IPS-20b (cell line): Measurements from ENCODE around the gene CLEC2L.

ENCODE experiments used
- H3K27ac ChIP-seq: one replicate; pipeline ENCODE4 v1.5.1; 2013; ENCODE audit warnings: low read length
- H3K27me3 ChIP-seq: 2 replicates; pipeline ENCODE4 v1.6.1; 2013; ENCODE audit warnings: mild to moderate bottlenecking, low read length, inconsistent platforms; ENCODE audit not compliant: insufficient read depth
- H3K36me3 ChIP-seq: 2 replicates; pipeline ENCODE4 v1.6.1; 2013; ENCODE audit warnings: low read depth, mild to moderate bottlenecking, inconsistent platforms, low read length, moderate library complexity; ENCODE audit not compliant: insufficient read depth
- H3K4me1 ChIP-seq: 2 replicates; pipeline ENCODE4 v1.6.1; 2013; ENCODE audit warnings: mild to moderate bottlenecking, control low read depth, inconsistent platforms, low read length, moderate library complexity; ENCODE audit not compliant: insufficient read depth
- H3K4me3 ChIP-seq: 2 replicates; pipeline ENCODE4 v1.5.1; 2013; ENCODE audit warnings: mild to moderate bottlenecking, low read length, inconsistent platforms
- H3K9ac ChIP-seq: 2 replicates; pipeline ENCODE4 v1.6.1; 2013; ENCODE audit warnings: low read depth, mild to moderate bottlenecking, inconsistent platforms, low read length, moderate library complexity
- H3K9me3 ChIP-seq: 2 replicates; pipeline ENCODE4 v1.6.1; 2013; ENCODE audit warnings: mild to moderate bottlenecking, low read depth, low read length, inconsistent platforms; ENCODE audit not compliant: insufficient read depth

CLEC2L gene

GRCh38 chr7:139523968-139524815 lies 707 bp downstream of the CLEC2L start:
- Histone ChIP-seq H3K27ac (no peak overlapping the region), H3K9ac (no peak overlapping the region), H3K9me3 (no peaks in the 10 kb centered on the region), H3K4me3 (peak overlapping the region; percentile 45; the same call in 1 of the 2 replicates), H3K27me3 (peaks cover 61% of the 10 kb centered on the region), H3K4me1 (no peaks in the 10 kb centered on the region), H3K36me3 (no peaks in the 10 kb centered on the region)

GRCh38 chr7:139525239-139525638 lies 1.8 kb downstream of the CLEC2L start:
- no peaks in the 10 kb centered on the region for H3K36me3 ChIP-seq
- H3K27me3 ChIP-seq, result peaks cover 61% of the 10 kb centered on the region
- no peak overlapping the region for H3K4me3 ChIP-seq
- H3K4me1 ChIP-seq, result no peaks in the 10 kb centered on the region
- no peaks in the 10 kb centered on the region for H3K9me3 ChIP-seq
- no peak overlapping the region for H3K9ac ChIP-seq
- no peak overlapping the region for H3K27ac ChIP-seq

DNA sequence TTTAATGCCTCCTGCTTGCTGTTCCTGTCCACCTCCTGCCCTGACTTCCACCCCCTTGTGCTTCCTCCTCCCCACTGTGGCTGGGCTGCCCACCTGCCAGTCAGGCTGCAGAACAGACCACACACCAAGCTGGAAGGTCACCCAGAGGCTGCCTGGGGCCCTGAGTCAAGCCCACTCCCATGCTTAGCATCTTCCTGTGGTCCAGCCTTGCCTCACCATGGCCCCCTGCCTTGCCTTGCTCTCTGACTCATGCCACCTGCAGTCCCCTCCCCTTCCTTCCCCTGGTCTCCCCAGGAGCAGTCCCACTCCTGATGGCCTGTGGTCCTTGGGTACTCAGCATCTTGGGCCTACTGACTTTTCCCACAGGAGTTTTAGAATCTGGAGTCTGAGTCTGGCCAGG lies 2.3 kb downstream of the CLEC2L start:
- no peak overlapping the region for H3K4me3 ChIP-seq
- no peak overlapping the region for H3K27ac ChIP-seq
- H3K9me3 ChIP-seq, result no peaks in the 10 kb centered on the region
- no peaks in the 10 kb centered on the region for H3K36me3 ChIP-seq
- no peaks in the 10 kb centered on the region for H3K4me1 ChIP-seq
- H3K9ac ChIP-seq, result no peak overlapping the region
- peaks cover 61% of the 10 kb centered on the region for H3K27me3 ChIP-seq

- Histone ChIP-seq H3K4me1 (no peaks in the 10 kb centered on the region), H3K4me3 (no peak overlapping the region), H3K9me3 (no peaks in the 10 kb centered on the region), H3K27ac (no peak overlapping the region), H3K9ac (no peak overlapping the region), H3K36me3 (no peaks in the 10 kb centered on the region), H3K27me3 (peaks cover 51% of the 10 kb centered on the region)
Observed at GRCh38 chr7:139526578-139527544, 3.4 kb downstream of the CLEC2L start.

- H3K27me3 ChIP-seq, result peaks cover 12% of the 10 kb centered on the region; the same call in 1 of the 2 replicates
- H3K27ac ChIP-seq, result no peak overlapping the region
- H3K4me3 ChIP-seq, result no peak overlapping the region
- H3K9ac ChIP-seq, result no peak overlapping the region
- no peaks in the 10 kb centered on the region for H3K9me3 ChIP-seq
- H3K36me3 ChIP-seq, result no peaks in the 10 kb centered on the region
- H3K4me1 ChIP-seq, result no peaks in the 10 kb centered on the region
Observed at GRCh38 chr7:139531094-139531493, 7.6 kb downstream of the CLEC2L start.

- Histone ChIP-seq H3K27ac (no peak overlapping the region), H3K4me3 (no peak overlapping the region), H3K9ac (no peak overlapping the region), H3K36me3 (no peaks in the 10 kb centered on the region), H3K9me3 (no peaks in the 10 kb centered on the region), H3K27me3 (no peaks in the 10 kb centered on the region), H3K4me1 (no peaks in the 10 kb centered on the region; the same call in 1 of the 2 replicates)
Observed at GRCh38 chr7:139532636-139533155, 9.2 kb downstream of the CLEC2L start.

- H3K9me3 ChIP-seq, result no peaks in the 10 kb centered on the region
- H3K27ac ChIP-seq, result no peak overlapping the region
- H3K4me1 ChIP-seq, result no peaks in the 10 kb centered on the region; the same call in 1 of the 2 replicates
- no peaks in the 10 kb centered on the region for H3K27me3 ChIP-seq
- no peak overlapping the region for H3K4me3 ChIP-seq
- H3K9ac ChIP-seq, result no peak overlapping the region
- H3K36me3 ChIP-seq, result no peaks in the 10 kb centered on the region
Observed at GRCh38 chr7:139534096-139534495, 10.6 kb downstream of the CLEC2L start.

GRCh38 chr7:139534966-139535651 lies 11.6 kb downstream of the CLEC2L start:
- Histone ChIP-seq H3K9ac (no peak overlapping the region), H3K36me3 (no peaks in the 10 kb centered on the region), H3K9me3 (no peaks in the 10 kb centered on the region), H3K27ac (no peak overlapping the region), H3K4me1 (no peaks in the 10 kb centered on the region; the same call in 1 of the 2 replicates), H3K4me3 (no peak overlapping the region), H3K27me3 (no peaks in the 10 kb centered on the region)

DNA sequence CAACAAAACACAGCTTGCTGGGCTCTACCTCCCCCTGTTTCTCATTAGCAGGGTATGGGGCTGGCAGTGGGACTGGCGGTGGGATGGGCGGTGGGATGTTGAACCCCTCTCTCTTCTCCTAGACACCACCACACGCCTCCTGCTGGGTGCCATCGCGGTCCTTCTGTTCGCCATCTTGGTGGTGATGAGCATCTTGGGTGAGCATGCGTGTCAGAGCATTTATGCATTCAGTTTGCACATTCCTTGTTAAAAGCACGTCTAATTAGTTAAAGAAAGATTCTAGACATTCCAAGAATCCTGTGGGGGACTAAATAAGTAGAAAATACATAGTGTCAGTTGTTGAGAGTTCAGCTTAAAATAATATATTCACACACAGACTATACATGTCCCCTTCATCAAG lies 12.7 kb downstream of the CLEC2L start:
- H3K4me3 ChIP-seq, result no peak overlapping the region
- no peaks in the 10 kb centered on the region; the same call in 1 of the 2 replicates for H3K4me1 ChIP-seq
- no peaks in the 10 kb centered on the region for H3K9me3 ChIP-seq
- no peaks in the 10 kb centered on the region for H3K27me3 ChIP-seq
- no peak overlapping the region for H3K27ac ChIP-seq
- no peaks in the 10 kb centered on the region for H3K36me3 ChIP-seq
- no peak overlapping the region for H3K9ac ChIP-seq

DNA sequence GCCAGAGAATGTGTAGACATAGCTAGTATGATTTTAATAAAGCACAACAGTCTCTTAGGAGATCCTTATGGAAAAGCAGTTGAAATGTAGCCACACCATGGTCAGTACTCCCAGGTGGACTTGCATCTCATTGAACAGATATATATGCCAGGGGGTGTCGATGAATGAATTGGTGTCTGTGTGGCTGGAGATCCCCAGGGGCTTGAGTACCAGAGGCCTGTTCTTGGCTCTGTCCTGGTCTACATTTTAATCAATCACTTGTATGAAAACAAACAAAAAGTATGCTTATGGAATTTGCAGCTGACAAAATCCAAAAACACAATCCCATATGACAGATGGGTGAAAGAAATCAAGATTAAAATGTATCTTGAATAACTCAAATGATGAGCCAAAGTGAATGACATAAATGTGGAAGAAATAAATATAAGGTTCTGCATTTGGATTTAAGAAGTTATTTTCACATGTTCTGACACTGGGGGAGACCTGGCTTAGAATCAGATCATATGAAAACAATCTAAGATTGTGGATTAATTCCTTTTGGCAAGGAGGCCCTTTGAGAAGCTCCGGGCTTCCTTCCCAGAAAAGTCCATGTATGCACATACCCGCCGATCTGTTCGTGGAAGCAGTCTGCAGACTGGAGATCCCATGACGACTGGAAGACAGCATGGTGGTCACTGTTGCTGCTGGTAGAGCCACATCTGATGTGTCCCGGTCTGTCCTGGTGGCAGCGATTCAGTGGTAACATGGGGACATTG lies 15.6 kb downstream of the CLEC2L start:
- H3K36me3 ChIP-seq, result no peaks in the 10 kb centered on the region
- no peak overlapping the region for H3K4me3 ChIP-seq
- no peaks in the 10 kb centered on the region for H3K9me3 ChIP-seq
- no peak overlapping the region for H3K27ac ChIP-seq
- no peak overlapping the region for H3K9ac ChIP-seq
- H3K27me3 ChIP-seq, result no peaks in the 10 kb centered on the region
- peaks cover 2% of the 10 kb centered on the region; the same call in 1 of the 2 replicates for H3K4me1 ChIP-seq
